Dermis blood vessel endothelial cell (primary cell): Measurements from ENCODE around the gene RBM19. TPM values are rescaled to one million over a fixed set of nuclear protein-coding genes. Genes with fewer than 3 reads are reported as not detected.
"Not testable (repeated sequence)": the region's sequence is repeated elsewhere in the genome, so short reads cannot be mapped to it uniquely, and the experiment has no call there.

Experiments used
- DNase-seq: peaks from one replicate; pipeline ENCODE4 v3.0.0; 2010
- total RNA-seq: library from RNA; depleted of rRNA; stranded (reverse); fragments of >200 nt; gene quantifications from 2 replicates; pipeline ENCODE4 v1.2.3, GENCODE V29; 2014

Gene RBM19
- total RNA-seq, 1 donor from 2014 or later: 15.1 TPM

DNA sequence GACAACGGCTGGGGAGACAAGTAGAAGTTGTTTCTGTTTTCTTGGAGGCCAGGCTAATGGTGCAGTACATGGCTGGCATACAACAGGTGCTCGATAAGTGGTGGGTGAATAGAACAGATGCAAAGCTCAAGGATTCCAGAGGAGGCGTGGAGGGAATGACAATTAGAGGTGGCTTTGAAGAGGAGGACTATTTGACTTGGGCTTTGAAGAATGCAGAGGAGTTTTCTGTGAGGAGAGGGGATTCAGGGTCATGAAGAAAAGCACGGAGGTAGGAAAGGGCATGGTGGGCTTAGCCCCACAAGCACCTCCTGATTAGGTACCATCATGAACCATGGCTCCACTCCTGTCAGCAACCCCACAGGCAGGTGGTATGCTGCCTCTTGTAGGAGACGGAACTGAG lies 142.3 kb downstream of the RBM19 start:
- DNase-seq: no peak

DNA sequence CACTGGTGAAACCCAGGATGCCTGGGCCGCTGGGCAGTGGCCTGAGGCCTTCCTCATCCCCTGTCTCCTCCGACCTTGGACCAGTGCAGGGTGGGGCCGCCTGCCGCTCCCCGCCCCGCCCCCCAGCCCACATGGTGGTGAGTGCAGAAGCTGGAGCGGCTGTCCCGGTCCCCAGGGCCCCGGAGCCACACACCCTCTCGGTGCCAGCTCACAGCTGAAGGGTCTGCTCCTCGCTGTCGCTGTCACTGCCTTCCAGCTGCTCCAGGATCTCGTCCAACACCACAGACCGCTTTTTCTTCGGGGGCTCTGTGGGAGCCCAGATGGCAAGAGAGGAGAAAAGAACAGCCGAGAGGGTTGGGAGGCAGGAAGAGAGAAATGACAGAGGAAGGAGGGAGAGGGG lies 143.1 kb downstream of the RBM19 start:
- no peak for DNase-seq

DNA sequence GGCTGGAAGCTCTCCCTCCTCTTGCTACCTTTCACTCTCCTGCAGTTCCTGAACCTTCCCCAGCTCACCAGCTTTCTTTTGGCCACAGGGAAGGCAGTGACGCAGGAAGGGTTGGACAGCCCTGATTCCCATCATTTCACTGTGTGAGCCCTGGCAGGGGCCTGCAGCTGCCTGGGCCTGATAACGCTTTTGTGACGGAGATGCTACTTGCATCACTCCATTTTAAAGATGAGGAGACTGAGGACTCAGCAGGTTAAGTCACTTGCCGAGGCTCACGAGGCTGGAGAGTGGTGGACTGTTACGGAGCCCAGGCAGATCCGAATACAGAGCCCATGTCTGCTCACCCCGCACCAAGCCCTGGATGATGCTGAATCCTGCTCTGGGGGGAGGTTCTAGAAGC lies 145.3 kb downstream of the RBM19 start:
- DNase-seq: no peak

DNA sequence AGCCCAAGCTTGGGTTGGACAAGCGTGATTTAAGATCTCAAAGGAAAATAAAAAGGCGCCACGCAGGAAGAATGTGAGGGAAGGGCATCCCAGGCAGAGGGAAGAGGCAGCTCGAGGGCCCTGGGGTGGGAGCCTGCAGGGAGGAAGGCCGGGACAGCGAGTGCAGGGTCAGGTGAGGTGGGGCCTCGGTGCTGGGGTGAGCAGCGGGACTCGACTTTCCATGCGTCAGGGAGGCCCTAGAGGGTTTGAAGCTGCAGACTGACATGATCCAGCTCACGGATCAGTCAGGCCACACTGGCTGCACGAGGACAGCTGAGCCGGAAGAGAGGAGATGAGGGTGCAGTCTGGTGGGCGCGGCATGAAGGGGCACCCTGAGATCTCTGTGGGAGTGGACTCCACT lies 145.8 kb downstream of the RBM19 start:
- no peak for DNase-seq

DNA sequence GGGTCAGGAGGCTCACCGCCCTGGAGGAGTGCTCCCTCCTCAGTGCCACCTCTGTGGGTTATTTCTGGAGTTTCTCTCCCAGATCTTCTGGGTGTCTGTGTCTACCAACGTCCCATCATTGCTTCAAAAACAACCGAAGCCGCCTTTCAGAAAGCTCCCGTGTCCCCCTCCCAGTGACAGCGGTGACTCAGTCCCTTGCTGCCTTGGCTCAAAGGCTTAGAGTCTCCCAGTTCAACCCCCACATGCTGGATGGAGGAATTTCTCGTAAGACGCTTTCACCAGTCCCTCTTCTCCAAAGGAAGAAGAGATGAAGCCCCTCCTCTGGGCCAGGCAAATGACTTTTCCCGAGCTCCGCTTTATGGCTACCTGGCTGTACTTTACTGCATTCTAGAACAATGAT lies 146.6 kb downstream of the RBM19 start:
- DNase-seq: no peak

DNA sequence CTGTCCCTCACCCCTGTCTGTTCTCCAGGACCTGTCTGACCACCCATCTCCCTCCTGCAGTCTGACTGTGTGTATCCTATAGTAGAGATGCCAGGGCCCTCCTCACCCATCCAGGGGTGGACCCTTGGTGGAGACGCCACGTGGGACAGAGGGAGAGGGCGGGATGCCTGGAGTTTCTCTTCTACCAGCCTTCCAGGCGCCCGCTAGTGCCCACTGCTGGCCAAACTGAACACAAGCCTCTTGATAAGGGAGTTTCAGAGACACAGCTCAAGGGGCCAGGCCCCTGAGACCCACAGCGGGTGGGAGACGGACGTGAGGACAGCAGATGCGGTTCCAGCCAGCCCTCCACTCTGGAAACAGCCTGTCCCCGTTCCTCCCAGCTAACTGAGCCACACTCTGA lies 147.3 kb downstream of the RBM19 start:
- peak; percentile 25 for DNase-seq

DNA sequence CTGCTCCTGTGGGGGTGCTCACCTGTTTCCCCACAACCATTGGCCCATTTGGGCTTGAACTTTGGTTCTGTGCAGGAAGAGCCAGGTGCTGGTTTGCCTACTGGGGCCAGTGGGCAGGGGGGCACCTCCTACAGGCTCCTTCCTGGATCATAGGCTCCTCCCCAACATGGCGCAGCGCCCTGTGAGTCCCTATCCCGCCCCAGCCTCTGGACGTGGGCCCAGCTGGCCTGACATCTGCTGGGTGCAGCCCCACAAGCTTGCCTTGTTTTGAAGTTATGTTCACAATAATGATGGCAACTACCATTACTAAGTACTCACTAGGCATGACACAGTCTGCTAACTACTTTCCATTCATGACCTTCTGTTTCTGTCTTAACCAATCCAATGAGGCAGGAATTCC lies 147.8 kb downstream of the RBM19 start:
- DNase-seq: no peak

DNA sequence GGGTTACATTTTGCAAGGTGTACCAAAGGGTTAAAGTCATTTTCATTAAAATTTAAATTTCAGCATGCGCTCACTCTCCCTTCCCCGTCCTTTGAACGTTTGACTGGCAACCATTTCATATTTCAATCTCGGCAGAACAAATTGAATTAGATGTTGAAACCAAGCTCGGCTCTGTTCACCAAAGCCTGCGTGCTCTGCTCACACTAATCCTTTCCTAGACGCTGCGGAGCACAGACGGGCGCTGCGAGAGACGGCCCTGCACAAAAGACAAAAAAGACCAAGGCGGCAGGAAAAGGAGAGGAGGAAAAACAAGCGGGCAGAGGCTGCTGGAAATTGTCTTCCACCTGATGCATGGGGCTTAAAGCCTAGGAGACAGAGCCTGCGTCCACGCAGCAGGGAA lies 149.3 kb downstream of the RBM19 start:
- no peak for DNase-seq

DNA sequence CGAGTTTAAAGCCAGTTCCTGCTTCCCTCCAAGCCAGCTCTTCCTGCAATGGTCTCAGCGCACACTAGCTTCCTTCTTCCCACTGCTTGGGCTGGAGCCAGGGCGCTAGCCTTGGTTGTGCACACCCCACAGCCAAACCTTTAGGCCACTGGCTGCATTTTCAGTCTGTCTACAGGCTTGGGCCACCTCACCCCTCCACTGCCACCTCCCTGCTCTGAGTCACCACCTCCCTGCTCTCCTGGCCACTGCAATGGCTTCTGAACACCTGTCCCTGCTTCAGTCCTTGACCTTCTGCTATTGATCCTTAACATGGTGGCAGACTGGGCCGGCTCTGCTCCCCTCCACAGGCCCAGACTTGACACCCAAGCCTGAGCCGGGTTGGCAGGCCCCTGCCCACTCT lies 151.1 kb downstream of the RBM19 start:
- no peak for DNase-seq

DNA sequence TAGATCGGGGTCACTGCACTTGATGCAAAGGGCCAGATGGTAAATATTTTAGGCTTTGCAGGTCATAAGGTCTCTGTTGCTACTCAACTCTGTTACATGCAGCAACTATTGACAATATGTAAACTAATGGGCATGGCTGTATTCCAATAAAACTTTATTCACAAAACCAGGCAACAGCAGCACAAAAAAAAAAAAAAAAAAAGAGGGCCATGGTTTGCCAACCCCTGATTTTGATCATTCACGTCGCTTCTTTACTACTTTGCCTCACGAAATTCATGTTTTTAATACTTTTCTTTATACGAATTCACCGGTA lies 152.9 kb downstream of the RBM19 start:
- no peak for DNase-seq

DNA sequence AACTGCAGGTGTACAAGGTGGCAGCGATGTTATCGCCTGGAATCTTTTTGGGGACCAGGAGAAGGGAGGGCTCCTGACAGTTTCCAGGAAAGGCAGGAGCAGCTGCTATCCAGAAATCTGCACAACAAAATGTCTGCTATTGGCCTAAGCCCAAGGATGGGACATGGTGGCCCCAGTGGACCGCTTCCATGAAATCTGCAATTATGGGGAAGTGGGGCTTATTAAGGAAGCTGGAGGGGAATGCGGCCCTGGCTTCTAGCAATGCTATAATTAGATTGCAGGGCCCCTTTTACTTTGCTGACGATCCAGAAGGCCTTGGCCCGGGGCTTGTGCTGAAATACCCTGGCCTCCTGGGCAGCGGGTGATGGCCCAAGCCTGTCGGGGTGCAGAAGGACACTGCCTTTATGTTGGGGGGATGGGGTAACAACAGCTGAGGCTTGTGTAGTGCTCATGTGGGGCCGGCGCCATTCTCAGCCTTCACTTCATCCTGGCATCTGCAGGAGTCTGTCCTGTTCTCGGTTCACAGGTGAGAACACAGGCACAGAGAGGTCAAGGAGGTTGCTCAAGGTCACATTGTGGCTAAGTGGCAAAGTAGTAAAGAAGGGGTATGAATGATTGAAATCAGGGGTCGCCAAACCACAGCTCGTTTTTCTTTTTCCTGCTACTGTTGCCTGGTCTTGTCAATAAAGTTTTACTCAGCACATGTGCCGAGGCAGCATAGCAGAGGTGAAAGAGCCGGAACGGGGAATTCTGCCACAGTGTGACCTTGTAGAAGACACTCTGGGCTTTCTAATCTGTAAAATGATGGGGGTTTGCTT lies 153.5 kb downstream of the RBM19 start:
- no peak for DNase-seq

DNA sequence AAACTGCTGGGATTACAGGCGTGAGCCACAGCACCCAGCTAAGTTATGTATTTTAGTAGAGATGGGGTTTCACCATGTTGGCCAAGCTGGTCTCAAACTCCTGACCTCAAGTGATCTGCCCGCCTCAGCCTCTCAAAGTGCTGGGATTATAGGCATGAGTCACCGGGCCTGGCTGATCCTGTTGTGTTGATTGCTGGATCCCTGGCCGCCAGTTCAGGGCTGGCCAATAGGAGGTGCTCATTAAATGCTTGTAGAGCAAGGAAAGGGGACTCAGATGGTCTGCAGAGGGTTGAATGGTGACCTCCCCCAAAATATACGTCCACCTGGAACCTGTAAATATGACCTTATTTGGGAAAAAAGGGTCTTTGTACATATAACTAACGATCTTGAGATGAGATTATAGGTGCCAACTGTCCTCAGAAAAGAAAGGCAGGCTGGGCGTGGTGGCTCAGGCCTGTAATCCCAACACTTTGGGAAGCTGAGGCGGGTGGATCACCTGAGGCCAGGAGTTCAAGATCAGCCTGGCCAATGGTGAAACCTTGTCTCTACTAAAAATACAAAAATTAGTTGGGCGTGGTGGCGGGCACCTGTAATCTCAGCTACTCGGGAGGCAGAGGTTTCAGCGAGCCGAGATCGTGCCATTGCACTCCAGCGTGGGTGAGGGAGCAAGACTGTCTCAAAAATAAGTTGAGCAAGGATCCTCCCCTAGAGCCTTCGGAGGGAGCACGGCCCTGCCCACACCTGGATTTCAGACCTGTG lies 156.5 kb downstream of the RBM19 start:
- DNase-seq: not testable (repeated sequence)

DNA sequence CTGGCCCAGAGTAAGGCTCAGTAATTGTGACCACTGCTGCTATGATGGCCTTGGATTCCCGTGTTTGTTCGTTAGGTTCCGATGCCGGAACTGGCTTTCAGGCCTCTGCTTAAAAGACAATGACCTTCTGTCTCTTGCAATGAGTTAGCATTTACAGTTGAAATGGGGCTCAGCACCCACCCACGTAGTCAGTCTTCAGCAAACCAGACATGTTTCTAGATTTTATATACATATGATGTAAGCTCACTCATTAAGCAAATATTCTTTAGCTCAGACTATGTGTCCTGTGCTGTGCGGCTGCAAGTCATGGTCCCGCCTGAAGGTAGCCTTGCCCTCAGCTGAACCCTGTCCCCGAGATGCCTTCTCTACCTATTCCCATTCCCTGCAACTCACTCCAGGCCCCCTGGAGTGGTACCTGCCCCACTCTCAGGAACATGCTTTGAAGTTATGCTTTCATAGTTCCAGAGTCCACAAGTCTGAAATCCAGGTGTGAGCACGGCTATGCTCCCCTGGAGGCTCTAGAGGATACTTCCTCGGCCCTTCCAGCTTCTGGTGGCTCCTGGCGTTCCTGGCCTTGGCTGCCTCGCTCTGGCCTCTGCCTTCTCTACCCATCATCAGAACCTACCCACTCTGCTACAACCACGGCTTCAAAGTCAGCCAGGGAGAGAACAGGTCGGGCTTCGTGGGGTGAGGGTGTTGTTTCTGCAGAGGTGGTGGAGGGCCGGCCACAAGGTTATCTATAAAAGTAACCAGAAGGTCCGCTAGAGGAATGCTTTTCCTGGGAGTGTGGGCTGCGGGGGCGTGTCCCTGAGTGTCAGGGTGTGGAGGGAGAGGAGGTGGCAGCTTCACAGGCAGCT lies 157.8 kb downstream of the RBM19 start:
- DNase-seq: no peak

DNA sequence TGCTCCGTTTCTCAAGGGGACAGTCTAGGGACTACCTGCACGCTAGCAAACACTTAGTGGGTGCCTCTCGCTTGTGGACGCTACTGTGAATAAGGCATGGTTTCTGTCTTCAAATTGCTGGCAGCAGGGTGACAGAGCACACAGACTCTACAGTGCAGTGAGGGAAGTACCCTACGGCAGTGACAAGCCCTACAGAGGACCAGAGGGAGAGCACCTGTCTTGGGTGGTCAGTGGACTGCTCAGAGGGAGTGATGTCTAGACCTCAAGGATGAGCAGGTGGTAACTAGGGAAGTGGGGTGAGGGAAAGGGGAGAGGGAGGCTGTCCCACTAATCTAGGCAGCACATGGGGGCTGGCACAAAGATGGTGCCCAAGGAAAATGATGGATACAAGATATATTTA lies 160.5 kb downstream of the RBM19 start:
- no peak for DNase-seq

DNA sequence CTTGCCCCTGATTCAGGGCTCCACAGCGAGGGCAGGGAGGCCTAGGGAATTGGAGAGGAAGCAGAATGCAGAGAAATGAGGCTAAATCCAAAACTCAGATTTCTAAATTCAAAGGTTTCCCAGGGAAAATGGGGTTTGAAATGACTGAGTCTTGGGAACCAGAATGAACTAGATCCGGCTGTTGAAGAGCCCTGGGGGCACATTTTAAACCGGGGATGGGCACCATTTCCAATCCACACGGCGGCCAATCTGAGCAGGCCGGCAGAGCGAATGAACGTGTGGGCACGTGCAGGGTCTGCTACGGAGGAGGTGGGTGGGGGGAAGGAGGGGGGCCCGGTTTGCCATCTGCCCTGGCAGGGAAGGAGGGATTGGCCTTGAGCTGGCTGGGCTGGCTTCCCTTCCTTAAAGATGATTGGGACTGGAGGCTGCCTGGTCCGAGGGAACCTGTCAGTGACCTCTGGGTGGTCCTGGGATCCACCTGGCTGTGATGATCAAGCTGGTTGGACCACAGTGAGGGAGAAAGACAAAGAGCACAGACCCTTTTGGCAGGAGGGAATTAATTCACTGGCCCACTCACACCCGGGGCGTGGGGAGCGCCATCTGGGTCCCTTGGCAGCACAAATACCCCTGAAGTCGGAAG lies 161.0 kb downstream of the RBM19 start:
- DNase-seq: no peak

DNA sequence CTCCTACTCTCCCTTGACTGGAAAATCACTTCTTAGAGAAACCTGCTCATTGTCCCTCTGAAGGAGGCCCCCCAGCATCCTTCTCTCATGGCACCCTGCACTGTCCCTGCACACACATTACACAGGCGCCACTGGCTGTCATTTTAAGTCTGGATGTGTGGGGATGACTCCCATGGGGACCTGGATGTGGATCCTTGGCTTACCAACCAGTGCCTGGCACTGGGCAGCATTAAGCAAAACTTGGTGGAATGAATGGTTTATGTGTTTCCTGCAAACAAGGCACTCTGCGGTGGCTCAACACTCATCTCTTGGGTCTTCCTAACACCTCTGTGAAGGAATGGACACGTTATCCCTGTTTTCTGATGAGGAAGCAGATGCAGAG lies 162.4 kb downstream of the RBM19 start:
- DNase-seq: no peak

DNA sequence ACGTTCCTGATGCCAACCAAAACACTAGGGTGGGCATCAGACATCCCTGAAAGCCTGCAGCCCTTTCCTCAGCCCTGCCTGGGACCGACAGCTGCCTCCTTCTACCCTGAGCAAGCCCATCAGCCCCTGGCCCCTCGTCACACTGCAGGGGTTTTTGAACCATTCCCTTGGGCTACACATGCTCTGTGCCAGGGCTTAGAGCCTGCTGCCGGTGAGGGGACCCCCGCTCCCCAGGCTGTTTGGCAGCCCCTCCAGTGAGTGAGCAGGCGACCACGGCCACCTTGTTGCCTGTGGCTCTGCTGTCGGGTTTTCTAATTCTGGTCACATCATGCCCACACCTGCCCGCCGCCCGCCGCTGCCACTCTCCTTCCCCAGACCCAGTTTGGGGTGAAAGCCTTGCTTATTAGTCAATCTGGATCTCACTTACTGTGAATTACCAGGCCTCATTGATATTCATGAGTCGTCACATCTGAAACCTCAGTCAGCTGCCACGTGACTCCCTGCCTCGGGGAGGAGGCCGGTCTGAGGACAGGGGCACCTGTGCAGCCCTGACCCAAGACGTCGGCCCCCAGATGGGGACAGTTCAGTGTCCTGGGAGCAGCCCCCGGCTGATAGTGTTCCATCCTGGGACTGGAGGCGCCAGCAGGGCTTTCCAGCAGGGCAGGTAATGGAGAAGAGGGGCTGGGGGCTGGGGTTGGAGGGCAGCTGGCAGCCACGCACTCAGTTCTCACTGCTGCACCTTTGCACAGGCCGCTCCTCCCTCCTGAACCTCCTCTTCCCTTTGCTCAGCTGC lies 163.0 kb downstream of the RBM19 start:
- DNase-seq: no peak

DNA sequence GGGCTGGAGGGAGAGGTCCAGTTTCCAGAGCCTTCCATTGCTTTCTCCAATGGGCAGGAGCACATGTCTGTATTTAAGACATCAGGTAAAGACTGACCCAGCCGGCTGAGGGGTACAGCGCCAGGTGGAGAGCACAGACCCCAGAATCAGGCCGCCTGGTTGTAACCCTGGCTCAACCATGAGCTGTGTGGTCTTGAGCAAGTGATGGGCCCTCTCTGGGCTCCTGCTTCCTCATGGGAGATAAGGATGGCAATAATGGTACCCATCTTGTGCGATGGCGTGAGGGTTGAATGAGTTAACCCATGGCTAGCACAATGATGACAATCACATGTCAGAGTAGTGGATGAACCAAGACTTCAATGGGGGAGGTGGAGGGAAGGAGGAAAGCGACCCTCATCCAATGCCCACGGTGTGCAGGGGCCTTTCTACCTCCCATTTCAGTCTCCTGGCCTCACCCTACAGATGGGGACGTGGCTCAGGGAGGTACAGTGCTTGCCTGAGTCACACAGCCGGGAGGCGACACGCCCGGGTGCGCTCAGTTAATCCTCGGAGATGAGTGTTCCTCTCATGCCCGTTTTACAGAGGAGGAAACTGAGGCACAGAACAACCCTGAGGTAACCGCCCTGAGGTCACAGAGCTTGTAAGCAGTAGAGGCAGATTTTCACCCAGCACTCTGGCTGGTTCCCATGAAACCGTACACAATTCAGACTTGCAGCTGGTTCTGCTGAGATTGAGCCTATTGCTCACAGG lies 163.9 kb downstream of the RBM19 start:
- DNase-seq: no peak

DNA sequence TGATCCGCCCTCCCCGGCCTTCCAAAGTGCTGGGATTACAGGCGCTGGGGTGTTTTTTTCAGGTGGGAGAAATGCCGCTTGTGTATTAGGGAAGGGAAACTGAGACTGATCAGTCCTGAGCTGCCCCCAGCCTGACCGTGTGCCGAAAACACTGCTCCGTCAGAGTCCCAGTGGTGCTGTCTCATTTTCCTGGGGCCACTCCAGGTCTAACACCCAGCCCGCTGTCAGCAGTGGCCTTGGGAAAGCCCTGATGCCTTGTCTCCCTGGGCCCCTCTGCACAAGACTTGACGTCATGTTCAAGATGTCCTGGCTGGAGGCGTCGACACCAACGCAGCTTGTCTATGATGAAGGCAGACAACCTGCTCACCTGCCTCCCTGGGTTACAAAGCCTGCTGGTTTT lies 165.9 kb downstream of the RBM19 start:
- DNase-seq: no peak

DNA sequence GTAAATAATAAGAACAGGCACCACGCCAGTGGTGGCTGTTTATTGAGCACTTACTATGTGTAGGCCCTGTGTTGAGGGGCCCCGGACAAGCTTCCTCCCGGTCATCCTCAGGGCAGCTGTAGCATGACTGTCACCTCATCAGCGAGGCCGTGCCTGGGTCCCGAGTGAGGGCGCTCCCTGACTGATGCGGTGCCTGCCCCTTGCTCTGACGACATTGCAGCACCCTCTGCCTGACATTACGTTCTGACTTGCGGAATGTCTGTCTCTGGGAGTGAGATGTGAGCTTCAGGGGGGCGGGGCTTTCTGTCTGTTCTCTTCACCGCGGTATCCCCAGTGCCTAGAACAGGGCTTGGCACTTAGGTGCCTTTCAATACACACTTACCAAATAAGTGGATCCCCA lies 167.6 kb downstream of the RBM19 start:
- DNase-seq: no peak

DNA sequence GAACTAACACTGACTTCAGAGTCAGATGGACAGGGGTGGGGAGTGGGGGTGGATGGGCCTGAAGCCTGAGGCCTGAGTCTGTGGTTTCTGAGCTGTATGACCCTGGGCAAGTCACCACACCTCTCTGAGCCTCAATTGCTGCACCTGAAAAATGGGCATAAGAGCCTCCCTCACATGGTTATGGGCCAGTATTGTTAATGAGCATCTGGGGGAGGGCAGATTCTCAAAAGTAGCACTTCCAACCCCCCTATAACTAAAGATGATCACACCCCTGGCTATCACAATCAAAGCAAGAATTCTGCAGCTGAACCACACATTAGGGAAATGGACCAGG lies 168.6 kb downstream of the RBM19 start:
- DNase-seq: no peak
